AML-193 (cell line): ENCODE data around the gene OPRD1.
"Not testable (repeated sequence)": the region's sequence is repeated elsewhere in the genome, so short reads cannot be mapped to it uniquely, and the experiment has no call there.

ENCODE experiments used
- DNase-seq, 2 experiments: peaks; one replicate each; lab custom pipeline; 2025; lab: John Stamatoyannopoulos, UW

OPRD1 gene

GRCh38 chr1:28801461-28801860 lies 10.5 kb upstream of the OPRD1 start:
- DNase-seq: no peak

- DNase-seq: no peak
Observed at GRCh38 chr1:28803051-28803450, 8.9 kb upstream of the OPRD1 start.

GRCh38 chr1:28803662-28804061 lies 8.3 kb upstream of the OPRD1 start:
- DNase-seq: no peak

- DNase-seq: no peak
Observed at GRCh38 chr1:28804071-28804470, 7.9 kb upstream of the OPRD1 start.

GRCh38 chr1:28807046-28807445 lies 4.9 kb upstream of the OPRD1 start:
- no peak for DNase-seq

- DNase-seq: no peak
Observed at GRCh38 chr1:28807986-28808385, 4.0 kb upstream of the OPRD1 start.

GRCh38 chr1:28811369-28811765 lies 603 bp upstream of the OPRD1 start:
- DNase-seq: no peak

- no peak for DNase-seq
Observed at GRCh38 chr1:28812669-28813468, 899 bp downstream of the OPRD1 start.

- no peak for DNase-seq
Observed at GRCh38 chr1:28813931-28814465, 2.0 kb downstream of the OPRD1 start.

- no peak for DNase-seq
Observed at GRCh38 chr1:28815533-28816185, 3.7 kb downstream of the OPRD1 start.

GRCh38 chr1:28817133-28817532 lies 5.2 kb downstream of the OPRD1 start:
- DNase-seq: no peak

- DNase-seq: no peak
Observed at GRCh38 chr1:28819020-28819419, 7.0 kb downstream of the OPRD1 start.

- no peak for DNase-seq
Observed at GRCh38 chr1:28822799-28823198, 10.8 kb downstream of the OPRD1 start.

- DNase-seq: not testable (repeated sequence)
Observed at GRCh38 chr1:28824061-28824460, 12.1 kb downstream of the OPRD1 start.

- not testable (repeated sequence) for DNase-seq
Observed at GRCh38 chr1:28828227-28828858, 16.4 kb downstream of the OPRD1 start.

GRCh38 chr1:28830814-28831213 lies 18.8 kb downstream of the OPRD1 start:
- no peak for DNase-seq

- DNase-seq: no peak
Observed at GRCh38 chr1:28832966-28833365, 21.0 kb downstream of the OPRD1 start.

- no peak for DNase-seq
Observed at GRCh38 chr1:28833381-28833780, 21.4 kb downstream of the OPRD1 start.

GRCh38 chr1:28835237-28835650 lies 23.3 kb downstream of the OPRD1 start:
- no peak for DNase-seq

- DNase-seq: no peak
Observed at GRCh38 chr1:28836421-28836956, 24.5 kb downstream of the OPRD1 start.

- DNase-seq: no peak
Observed at GRCh38 chr1:28840928-28841544, 29.1 kb downstream of the OPRD1 start.
